A549 treated with Mapracorat at 1 μM for 4 hours (cell line): ENCODE results near the gene GLIPR1L1. TPM values are rescaled to one million over a fixed set of nuclear protein-coding genes. Genes with fewer than 3 reads are reported as not detected.

Source experiments
- total RNA-seq: library from RNA; stranded (reverse); fragments of 200-300 nt; extraction: Qiagen RNA extraction; gene quantifications from 5 replicates; pipeline ENCODE4 v1.2.3, GENCODE V29; 2022

Gene GLIPR1L1
- total RNA-seq, result not detected in 5 replicates

GRCh38 chr12:75334384-75335030, at the start of gene GLIPR1L1:
GLIPR1L1 (plus strand) TSS chr12:75334670; CDS start chr12:75334729, 59 bp downstream.

GRCh38 chr12:75329918-75330826, 4.3 kb upstream of the GLIPR1L1 start, which contains the start of gene CAPS2:
CAPS2 (minus strand) TSS chr12:75330324; CDS start chr12:75326498, 3,826 bp downstream.

GRCh38 chr12:75390899-75391538, 56.5 kb downstream of the GLIPR1L1 start, which contains the start of gene GLIPR1L2:
GLIPR1L2 (plus strand) TSS chr12:75391089; CDS start chr12:75391117, 28 bp downstream.

Other genes starting within 250 kb of the GLIPR1L1 start
- not detected in 5 replicates for gene KCNC2, start 124.8 kb upstream of the GLIPR1L1 start, total RNA-seq
- gene CAPS2, start 4.3 kb upstream of the GLIPR1L1 start, total RNA-seq, result 0.90 to 1.6 TPM (median 1.4 TPM) in 5 replicates
- 0.09 to 0.33 TPM (median 0.24 TPM) in 5 replicates for gene GLIPR1L2, start 56.4 kb downstream of the GLIPR1L1 start, total RNA-seq
- gene GLIPR1, start 146.1 kb downstream of the GLIPR1L1 start, total RNA-seq, result 24.6 to 33.6 TPM (median 28.0 TPM) in 5 replicates
- gene KRR1, start 176.9 kb downstream of the GLIPR1L1 start, total RNA-seq, result 53.2 to 77.1 TPM (median 58.0 TPM) in 5 replicates